ENCODE results near the gene MYO5A.
"Not testable (repeated sequence)": the region's sequence is repeated elsewhere in the genome, so short reads cannot be mapped to it uniquely, and the experiment has no call there.

The MYO5A gene

DNA sequence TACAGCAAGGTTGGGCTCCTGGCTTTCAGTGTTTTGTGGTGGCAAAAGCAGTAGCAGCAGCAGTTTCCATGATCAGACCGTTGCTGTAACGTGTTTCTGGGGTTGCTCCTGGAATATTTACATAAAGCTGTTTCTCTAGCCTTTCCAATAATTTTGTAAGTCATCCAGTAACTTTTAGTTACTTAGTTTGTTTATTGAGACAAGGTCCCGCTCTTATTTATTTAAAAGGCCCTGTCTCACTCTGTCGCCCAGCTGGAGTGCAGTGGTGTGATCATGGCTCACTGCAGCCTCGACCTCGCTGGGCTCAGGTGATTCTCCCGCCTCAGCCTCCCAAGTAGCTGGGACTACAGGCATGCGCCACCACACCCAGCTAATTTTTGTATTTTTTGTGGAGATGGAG lies 8.8 kb upstream of the MYO5A start:
- no peak for DNase-seq

DNA sequence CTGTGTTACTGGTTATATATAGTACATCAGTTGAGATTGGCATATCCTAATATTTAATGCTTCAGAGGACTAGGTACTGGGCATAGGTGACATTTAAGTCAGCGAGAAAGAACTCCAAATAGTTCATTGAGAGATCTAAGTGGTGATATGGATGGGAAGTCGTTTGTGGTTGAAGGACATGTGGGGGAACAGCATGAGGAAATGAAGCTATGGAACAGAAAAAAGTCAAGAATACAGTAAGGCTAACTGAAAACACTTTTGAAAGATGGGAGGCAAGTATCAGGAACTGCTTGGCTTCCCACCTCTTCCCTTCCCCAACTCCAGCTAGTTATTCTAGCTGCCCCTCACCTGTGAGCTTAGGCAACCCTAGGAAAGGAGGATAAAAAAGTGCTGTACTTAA lies 3.7 kb upstream of the MYO5A start:
- no peak for DNase-seq

DNA sequence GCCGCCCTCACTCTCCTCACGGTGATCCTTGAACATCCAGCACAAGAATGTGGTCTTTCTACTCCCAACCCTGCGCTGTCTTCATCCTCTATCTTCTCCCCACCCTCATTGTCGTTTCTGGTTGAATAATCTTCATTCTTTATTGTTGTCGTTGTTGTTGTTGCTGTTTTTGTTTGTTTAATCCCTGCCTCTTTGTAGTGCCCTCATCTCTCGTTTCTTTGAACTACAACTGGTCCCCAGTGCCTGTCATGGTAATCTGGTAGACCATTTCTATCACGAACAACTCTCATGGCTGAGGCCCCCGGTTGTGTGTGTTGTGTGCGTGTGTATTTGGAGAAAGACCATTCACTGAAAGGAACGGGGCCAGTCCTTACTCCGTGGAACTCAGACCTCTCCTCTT lies 1.3 kb upstream of the MYO5A start:
- no peak for DNase-seq

DNA sequence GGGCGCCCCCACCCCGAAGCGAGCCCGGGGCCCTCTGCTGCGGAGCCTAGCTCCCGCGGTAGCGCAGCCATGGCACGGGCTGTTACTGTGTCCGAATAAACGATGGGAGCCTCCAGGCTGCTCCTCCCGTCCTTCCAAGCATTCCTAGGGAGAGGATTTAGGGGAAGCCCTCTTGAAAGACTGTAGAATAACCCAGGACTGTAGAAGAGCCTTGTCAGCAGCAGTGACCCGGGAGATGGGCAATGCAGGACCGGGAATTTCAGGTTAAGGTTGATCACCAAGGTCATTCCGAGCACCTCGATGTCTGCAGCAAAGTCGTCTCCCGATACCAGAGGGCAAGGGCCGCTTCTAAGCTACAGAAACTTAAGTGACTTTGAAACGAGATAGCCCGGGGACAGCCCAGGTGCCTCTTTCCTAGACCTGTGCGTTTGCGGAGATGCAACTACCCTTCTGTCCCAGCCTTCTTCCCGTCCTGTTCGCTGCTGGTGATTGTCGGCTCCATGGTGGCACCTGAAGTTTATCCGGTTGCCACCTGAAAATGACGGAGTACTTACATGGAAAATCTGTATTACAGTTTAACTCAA lies 753 bp upstream of the MYO5A start:
- DNase-seq: peak; percentile 33

DNA sequence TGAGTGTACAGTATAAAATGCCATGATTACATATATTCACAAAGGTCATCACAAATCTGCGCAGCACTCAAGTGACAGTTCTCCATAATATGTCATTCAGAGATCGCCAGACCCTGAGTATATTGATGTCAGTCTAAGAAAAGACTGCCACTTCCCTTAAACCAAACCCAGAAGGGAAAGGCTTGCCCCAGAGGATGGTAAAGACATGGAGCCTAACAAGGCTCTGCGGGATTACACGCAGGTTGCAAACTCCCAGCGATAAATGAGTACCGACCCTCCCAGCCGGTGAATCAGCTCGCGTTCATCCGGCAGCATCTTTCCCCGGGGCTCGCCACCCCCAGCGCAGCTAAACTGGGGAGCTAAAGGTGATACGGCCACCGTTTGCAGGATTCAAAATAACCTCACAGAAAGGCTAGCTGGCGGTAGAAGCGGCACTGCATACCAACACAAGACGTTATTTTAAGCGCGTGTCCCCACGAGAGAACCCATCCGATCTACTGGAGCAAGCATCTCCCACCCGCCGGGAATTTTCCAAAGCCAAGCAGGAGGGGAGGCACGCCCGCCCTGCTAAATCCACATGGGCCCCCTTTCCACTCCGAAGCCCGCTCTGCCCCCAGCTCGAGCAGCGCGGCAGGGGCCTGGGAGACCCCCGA lies 643 bp downstream of the MYO5A start:
- peak; percentile 62 for DNase-seq

DNA sequence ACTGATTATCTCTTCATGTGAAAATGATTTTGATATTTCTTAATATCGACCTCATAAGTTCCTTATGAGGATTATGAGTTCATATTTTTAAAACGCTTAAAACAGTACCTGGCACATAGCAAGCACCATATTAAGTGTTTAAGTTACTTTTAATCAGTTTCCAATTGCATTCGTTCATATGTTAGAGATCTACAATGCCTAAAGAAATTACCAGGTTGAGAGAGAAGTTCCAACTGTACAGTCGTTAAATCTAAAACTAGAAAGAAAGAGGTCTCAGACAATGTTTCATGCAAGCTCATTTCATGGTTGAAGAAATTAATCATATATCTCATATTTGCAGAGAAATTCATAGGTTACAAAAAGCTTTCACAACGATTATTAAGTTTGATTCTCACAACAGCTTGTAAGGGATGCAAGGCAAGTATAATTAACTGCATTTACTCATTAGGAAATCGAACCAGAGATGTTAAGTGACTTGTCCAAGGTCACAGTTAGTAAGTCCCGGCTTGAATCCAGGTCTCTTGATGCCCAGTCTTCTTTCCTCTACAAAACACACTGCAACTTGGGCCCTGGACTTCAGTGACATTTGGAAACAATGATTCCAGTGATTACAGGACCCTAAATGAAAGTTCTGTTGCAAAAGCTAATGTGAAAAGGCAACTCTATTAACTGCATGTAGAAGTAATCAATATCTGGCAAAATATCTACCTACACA lies 1.3 kb downstream of the MYO5A start:
- no peak for DNase-seq

DNA sequence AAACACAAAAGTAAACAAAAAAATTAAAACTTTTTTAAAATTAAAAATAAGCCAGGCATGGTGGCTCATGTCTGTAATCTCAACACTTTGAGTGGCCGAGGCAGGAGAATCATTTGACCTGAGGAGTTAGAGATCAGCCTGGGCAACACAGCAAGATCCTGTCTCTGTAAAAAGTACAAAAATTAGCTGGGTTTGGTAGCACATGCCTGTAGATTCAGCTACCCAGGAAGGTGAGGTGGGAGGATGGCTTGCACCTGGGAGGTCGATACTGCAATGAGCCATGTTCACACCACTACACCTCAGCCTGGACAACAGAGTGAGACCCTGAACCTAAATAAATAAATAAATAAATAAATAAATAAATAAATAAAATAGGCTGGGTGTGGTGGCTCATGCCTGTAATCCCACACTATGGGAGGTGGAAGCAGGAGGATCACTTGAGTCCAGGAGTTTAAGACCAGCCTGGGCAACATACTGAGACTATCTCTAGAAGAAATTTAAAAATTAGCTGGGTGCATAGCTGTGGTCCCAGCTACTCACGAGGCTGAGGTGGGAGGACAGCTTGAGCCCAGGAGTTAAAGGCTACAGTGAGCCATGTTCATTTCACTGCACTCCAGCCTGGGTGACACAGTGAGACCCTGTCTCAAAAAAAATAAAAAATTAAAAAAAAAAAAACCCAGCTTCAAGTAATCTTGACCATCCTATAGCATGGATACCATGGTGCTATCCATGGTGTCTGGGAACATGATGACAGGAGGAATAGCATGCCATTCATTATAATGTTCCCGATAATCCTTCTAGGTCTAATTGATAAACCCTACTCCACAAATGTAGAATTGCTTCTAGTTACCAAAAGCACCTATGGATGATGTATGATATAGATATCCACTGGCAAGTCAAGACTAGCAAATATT lies 4.2 kb downstream of the MYO5A start:
- DNase-seq: no peak

DNA sequence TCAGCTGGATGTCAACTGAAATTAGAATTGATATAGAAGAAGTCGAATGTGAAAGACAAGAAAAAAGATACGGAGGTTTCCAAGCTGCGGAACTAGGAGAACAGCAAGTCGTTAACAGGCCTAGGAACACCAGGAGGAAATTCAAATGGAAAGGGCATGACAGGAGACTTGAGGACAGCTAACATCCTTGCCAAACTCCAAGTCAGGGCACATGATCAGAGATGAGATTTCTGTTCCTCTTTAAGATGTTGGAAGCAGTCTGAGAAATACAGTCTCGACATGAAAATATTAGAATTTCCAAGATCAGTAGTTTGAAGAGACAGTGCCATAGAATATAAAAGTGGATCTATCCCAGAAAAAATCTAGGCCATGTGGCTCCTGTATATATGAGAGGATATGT lies 5.0 kb downstream of the MYO5A start:
- no peak for DNase-seq

DNA sequence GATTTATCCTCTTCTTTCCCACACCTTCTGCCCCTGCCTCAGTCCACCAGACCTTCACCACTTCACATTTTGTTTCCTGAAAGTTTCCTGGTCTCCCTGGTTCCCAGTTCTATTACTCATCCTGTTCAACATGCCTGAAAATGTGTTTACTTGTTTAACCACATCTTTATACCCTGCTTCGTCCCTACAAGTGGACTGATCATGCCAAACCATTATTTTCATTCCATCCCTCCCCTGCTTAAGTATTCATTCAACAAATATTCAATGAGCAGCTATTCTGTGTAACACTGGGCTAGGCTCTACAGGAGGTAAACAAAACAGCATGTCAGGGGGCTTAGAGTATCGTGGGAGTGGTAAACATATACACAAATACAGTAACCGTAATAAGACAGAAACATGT lies 5.5 kb downstream of the MYO5A start:
- no peak for DNase-seq

DNA sequence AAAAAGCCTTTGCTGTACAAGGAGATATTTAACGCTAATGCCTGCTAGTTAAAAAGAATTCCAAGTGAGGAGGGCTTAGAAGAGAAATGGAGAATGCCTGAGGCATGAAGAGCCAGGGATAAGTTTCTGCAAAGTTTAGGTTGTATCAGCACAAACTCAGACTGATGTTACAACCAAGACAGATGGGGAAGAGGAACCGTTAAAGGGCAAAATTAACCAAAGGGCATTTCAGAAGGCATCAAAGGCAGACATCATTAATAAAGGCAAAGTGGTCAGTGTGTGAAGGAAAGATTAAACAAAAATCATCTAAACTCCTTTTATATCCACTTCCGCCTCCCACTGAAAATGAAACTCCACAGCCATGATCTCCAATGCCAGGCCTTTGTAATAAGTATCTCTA lies 7.0 kb downstream of the MYO5A start:
- no peak for DNase-seq

DNA sequence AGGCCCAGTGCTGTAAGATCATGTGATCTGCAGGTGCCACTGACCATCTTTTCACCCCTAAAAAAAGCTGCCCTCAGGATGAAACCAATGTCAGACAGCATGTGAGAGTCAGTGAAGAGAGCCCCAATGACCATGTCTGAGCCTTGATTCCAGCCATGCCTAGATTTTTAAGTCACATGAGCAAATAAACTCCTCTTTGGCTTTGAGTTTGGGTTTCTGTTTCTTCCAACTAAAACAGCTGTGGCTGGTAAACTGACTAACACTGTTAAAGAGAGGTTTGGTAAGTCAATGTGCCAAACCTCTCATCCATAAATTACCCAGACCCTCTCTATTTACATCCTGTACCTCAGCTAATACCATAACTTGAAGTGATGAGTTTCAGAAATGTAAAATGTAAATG lies 8.3 kb downstream of the MYO5A start:
- no peak for DNase-seq

DNA sequence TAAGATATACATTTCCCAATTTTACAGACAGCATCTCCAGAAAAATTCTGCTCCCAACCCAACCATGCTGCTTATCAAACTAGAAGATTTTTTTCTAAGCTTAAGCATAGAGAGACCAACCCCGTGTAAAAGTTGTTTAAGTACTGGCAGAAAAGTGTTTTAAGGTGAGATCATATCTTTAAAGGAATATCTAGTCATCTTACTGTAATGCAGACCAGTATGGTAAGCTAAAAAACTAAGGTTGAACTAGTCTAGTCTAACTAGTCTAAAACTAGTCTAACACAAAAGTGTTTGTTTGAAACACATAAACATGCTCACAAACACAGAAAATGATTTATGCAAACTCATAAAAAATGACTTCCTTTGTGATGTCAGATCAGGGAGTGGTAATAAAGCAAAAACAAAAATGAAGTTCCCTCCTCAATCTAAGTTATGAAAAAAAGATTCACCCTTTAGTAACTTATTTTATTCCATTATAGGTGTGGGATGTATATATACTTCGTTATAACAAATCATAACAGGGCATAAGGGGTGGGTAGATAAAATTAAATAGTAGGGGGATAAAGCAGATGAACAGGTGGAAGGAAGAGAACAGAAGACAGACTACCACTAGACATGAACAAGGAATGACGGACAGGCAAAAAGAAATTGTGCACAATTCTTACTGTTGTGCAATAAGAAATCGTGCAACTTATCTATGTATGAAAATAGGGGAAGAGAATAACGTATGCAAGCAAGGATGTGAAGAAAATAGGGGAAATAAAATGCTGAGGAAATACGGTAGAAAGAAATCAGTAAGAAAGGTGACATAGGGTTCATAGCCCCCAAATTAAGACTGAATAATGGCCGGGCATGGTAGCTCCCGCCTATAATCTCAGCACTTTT lies 10.0 kb downstream of the MYO5A start:
- no peak for DNase-seq

DNA sequence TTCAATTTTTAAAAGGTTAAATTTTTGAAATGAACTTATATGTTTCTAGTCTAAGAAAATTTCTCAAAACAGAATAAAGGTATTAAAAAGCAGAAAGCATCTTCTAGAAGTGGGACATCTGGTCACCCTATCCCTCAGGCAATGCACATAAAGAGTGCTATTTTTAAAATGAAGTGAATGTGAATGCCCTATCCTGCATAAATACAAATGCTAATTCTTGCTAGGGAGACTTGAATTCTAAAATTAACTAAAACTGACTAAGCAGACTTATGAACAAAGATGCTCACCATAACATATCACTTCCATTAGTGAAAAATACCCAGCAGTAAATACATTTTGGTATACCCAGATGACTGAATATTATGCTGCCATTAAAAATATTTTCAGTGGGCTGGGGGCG lies 11.7 kb downstream of the MYO5A start:
- no peak for DNase-seq

DNA sequence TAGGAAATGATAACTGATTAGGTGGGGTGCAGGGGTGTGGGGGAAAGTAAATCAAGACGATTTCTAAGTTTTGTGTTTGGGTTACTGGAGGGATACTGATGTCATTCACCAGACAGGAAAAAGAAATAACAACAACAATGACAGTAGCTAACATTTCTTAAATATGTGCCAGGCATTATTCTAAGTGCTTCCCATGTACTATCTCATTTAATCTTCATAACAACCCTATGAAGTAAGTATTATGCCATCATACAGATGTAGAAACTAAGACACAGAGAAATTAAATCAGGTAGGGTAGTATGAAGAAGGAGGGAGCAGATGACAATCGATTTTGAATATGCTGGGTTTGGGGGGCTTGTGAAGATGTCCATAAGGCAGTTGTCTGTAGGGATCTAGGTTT lies 13.3 kb downstream of the MYO5A start:
- DNase-seq: no peak

DNA sequence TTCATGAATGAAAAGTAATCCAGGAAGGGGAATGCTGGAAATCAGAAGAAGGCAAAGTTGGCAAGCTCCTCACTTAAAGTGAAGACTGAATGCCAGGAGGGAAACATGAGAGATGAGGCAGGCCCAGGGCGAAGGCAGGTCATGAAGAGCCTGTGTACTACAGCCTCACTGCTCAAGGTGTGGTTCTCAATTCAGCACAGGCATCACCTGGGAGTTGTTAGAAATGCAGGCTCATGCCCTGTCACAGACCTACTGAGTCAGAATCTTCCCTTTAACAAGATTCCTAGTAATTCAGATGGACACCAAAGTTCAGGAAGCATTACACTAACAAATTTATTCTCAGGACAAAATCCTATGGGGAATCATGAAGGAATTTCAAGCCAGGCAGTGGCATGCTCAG lies 14.2 kb downstream of the MYO5A start:
- DNase-seq: no peak

DNA sequence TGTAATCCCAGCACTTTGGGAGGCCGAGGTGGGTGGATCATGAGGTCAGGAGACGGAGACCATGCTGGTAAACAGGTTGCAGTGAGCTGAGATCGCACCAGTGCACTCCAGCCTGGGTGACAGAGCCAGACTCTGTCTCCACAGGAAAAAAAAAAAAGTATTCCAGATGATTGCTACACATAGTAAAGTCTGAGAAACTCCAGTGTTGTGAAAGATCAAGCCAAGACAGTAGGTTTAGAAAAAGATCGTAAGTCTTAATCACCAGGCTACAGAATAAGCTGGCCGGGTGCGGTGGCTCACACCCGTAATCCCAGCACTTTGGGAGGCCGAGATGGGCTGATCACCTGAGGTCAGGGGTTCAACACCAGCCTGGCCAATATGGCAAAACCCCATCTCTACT lies 15.8 kb downstream of the MYO5A start:
- not testable (repeated sequence) for DNase-seq

DNA sequence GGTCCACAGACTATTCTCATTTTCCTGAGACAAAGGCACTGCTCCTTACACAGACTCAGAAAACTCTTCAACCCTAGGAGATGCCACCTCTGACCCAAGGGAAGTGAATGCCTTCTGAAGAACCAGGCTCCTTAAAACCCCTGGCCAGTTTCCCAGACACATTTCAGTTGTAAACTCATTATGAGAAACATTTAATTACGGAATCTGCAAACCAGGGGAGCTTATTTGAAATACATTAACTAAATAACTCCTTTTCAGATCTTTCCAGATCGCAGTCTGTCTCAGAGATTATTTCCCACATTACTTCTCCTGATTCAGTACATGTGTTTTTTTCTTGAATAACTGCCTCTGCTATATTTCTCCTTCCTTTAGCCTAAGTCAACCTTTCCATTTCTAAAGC lies 17.6 kb downstream of the MYO5A start:
- no peak for DNase-seq

DNA sequence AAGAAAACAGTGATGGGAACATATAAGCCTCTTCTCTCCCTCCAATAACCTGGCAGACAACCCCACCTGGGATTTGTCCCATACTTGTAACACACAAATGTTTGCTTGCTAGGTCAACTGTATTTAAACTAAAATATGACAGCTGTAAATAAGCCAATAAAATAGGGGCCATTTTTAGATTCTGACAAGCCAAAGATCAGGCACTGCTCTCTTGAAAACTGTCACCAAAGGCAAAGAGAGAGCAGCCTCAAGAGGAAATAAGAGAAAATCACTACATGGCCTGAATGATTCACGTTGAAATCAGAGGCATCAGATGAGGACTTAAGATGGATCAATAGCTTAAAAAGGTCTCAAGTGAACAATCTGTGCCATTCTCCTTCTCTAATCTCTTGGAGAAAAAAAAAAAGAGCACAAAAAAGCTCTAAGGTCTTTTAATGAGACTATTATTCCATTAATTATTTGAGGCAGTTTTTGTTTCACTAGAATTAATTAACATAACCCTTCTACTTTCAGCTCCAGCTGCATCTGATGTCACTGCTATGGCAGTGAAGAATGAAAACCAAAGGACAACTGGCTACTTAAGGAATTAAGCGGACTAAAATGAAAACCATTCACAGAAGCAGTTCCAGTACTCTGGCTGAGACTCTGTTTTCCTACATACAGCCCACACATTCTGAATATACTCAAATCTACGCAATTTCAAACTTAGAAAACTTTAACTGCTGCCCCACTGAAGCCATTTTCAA lies 19.0 kb downstream of the MYO5A start:
- DNase-seq: no peak

DNA sequence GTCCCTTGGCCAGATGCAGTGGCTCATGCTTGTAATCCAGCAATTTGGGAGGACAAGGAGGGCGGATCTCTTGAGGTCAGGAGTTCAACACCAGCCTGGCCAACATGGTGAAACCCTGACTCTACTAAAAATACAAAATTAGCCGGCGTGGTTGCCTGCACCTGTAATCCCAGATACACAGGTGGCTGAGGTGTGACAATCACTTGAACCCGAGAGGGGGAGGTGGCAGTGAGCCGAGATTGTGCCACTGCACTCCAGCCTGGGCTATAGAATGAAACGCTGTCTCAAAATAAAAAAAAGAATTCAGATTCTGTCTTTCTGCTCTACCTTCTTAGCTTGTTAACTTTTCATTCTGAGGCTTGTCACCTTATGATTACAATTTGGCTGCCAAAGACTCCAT lies 22.1 kb downstream of the MYO5A start:
- no peak for DNase-seq

DNA sequence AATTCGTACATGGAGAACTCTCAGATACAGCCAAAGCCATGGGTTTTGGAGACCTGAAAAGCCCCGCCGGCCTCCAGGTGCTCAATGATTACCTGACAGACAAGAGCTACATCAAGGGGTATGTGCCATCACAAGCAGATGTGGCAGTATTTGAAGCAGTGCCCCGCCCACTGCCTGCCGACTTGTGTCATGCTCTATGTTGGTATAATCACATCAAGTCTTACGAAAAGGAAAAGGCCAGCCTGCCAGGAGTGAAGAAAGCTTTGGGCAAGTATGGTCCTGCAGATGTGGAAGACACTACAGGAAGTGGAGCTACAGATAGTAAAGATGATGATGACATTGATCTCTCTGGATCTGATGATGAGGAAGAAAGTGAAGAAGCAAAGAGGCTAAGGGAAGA lies 23.5 kb downstream of the MYO5A start:
- DNase-seq: no peak

DNA sequence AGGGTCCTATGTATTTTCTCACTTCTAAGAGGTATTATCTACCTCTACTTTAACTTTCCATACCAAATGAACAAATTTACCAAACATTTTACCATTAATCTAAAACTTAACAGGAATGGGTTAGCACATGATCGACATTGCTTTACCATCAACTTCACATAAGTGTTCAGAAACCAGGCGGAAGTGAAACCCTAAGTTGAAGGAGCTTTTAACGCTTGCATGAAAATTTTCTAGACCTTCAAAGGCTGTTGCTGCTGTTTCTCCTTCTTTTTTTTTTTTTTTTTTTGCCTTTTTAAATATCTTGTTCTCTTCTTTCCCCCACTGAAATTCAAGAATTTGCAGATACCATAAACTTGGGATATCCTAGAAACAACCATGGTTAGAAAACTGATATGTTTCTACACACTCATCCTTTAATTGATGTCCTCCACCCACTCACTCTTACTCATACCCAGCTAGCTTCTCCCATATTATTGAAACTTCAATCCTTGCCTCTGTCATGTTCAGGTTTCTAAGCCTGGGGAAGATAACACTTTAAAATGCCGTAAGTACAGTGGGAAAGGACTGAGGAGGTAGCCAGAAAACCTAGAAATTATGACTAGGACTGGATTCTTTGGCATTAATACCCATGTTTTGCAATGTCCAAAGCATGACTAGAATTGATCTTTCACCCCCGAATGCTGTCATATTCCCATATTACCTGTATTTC lies 24.7 kb downstream of the MYO5A start:
- DNase-seq: no peak

All from activated CD4-positive, alpha-beta T cell treated with anti-CD3 and anti-CD28 coated beads for 48 hours (primary cell).